Naive B cell (primary cell): ENCODE results near the gene GLDN. TPM values are rescaled to one million over a fixed set of nuclear protein-coding genes. Genes with fewer than 3 reads are reported as not detected.

ENCODE experiments used
- ATAC-seq, 2 donors: fragments of 150-1000 bp; cut with Tn5 transposase; 2 replicates each; pipeline ENCODE4 v1.10.0; 2021; ENCODE audit warnings: low read depth in 2 of 2, mild to moderate bottlenecking in 2 of 2, moderate library complexity in 2 of 2
- DNase-seq: peaks from one replicate; pipeline ENCODE4 v3.0.0; 2022
- H3K27ac Mint-ChIP-seq, 6 donors: one replicate each; pipeline ENCODE4 v1.8.0; 2020 to 2022; ENCODE audit warnings: mild to moderate bottlenecking in 6 of 6, mixed read lengths in 6 of 6, moderate library complexity in 5 of 6, inconsistent platforms in 2 of 6
- H3K27me3 Mint-ChIP-seq, 3 donors: one replicate each; pipeline ENCODE4 v1.8.0; 2021 to 2022; ENCODE audit warnings: mixed read lengths in 3 of 3, mild to moderate bottlenecking in 1 of 3
- H3K36me3 Mint-ChIP-seq, 2 donors: one replicate each; pipeline ENCODE4 v1.8.0; 2020 to 2022; ENCODE audit warnings: mixed read lengths in 2 of 2, inconsistent platforms in 1 of 2, mild to moderate bottlenecking in 1 of 2
- H3K4me1 Mint-ChIP-seq, 3 donors: one replicate each; pipeline ENCODE4 v1.8.0; 2020 to 2022; ENCODE audit warnings: mixed read lengths in 3 of 3, inconsistent platforms in 1 of 3, mild to moderate bottlenecking in 1 of 3, moderate library complexity in 1 of 3
- H3K4me3 Mint-ChIP-seq, 8 donors: one replicate each; pipeline ENCODE4 v1.8.0; 2020 to 2022; ENCODE audit warnings: mild to moderate bottlenecking in 8 of 8, mixed read lengths in 8 of 8, moderate library complexity in 8 of 8, inconsistent platforms in 2 of 8
- H3K9me3 Mint-ChIP-seq, 7 donors: one replicate each; pipeline ENCODE4 v1.8.0; 2020 to 2022; ENCODE audit warnings: mixed read lengths in 7 of 7, mild to moderate bottlenecking in 5 of 7, inconsistent platforms in 2 of 7, moderate library complexity in 1 of 7
- polyA plus RNA-seq, 6 donors: library from polyadenylated mRNA; unstranded; fragments of 300-500 nt; fragmentation: Illumina TruSeq; gene quantifications; one replicate each; pipeline ENCODE4 v1.2.3, GENCODE V29; 2021; ENCODE audit warnings: low read depth in 6 of 6

Gene GLDN
- polyA plus RNA-seq, 6 donors from 2014 or later, result not detected

DNA sequence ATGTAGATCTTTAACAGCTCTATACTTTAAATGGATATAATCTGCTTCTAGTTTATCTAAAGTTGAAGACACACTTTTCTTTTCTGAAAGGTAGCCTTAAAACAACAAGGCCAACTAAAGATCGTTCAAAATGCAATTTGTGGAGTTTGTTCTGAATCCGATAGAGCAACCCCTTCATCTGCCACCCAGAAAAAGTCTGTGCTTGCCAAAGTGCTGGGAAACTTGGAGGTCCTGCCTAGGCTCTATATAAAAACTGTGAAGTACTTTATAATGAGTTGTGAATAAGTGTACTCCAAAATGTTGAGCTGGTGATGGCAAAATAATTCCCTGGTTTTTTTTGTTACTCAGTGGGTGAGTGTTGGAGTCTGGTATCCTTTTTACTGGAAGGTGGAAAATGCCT, 12.5 kb downstream of the GLDN start:
- H3K27me3 Mint-ChIP-seq, result peaks cover 22 to 46% (median 22%) of the 10 kb centered on the region in 3 donors
- H3K36me3 Mint-ChIP-seq, result no peaks in the 10 kb centered on the region
- peaks cover 0 to 1% (median 0%) of the 10 kb centered on the region in 3 donors for H3K4me1 Mint-ChIP-seq
- no peak overlapping the region for H3K4me3 Mint-ChIP-seq
- H3K27ac Mint-ChIP-seq, result no peak overlapping the region
- DNase-seq (no peak), ATAC-seq (no peak)
- peaks cover 0 to 6% (median 0%) of the 10 kb centered on the region in 7 donors for H3K9me3 Mint-ChIP-seq

DNA sequence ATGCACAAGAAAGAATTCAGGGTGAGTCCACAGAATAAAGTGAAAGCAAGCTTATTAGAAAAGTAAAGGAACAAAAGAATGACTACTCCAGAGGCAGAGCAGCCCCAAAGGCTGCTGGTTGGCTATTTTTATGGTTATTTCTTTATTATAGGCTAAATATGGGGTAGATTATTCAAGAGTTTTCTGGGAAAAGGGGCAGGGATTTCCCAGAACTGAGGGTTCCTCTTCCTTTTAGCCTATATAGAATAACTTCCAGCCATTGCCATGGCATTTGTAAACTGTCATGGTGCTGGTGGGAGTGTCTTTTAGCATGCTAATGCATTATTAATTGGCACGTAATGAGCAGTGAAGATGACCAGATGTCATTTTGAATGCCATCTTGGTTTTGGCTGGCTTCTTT, 13.6 kb downstream of the GLDN start:
- H3K4me1 Mint-ChIP-seq, result peaks cover 0 to 1% (median 0%) of the 10 kb centered on the region in 3 donors
- no peak overlapping the region for H3K4me3 Mint-ChIP-seq
- no peak overlapping the region for H3K27ac Mint-ChIP-seq
- ATAC-seq, result no peak
- no peaks in the 10 kb centered on the region for H3K36me3 Mint-ChIP-seq
- H3K9me3 Mint-ChIP-seq, result peaks cover 0 to 6% (median 0%) of the 10 kb centered on the region in 7 donors
- peaks cover 22 to 43% (median 22%) of the 10 kb centered on the region in 3 donors for H3K27me3 Mint-ChIP-seq
- no peak for DNase-seq

- peaks cover 0 to 1% (median 0%) of the 10 kb centered on the region in 3 donors for H3K4me1 Mint-ChIP-seq
- H3K9me3 Mint-ChIP-seq, result peaks cover 0 to 6% (median 0%) of the 10 kb centered on the region in 7 donors
Measured at GRCh38 chr15:51356147-51356546, 14.7 kb downstream of the GLDN start.

DNA sequence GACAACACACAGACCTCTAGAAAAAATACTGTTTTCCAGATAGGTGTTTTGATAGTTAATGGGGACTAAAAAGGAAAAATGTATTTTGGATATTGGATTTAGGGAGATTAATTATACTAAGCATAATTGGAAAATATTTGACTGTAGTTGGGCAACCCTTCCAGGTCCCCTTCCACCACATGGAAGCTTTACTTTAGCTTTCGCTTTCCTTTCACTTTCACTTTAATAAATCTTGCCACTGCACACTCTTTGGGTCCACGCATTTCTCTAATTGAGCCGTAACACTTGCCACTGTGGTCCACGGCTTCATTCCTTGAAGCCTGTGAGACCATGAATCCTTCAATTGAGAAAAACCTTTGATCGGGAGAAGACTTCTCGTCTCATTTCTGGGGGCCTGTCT, 15.5 kb downstream of the GLDN start:
- H3K4me3 Mint-ChIP-seq, result no peak overlapping the region
- H3K36me3 Mint-ChIP-seq, result no peaks in the 10 kb centered on the region
- H3K27me3 Mint-ChIP-seq, result peaks cover 14 to 27% (median 14%) of the 10 kb centered on the region in 3 donors
- H3K27ac Mint-ChIP-seq, result no peak overlapping the region
- H3K4me1 Mint-ChIP-seq, result peaks cover 0 to 1% (median 0%) of the 10 kb centered on the region in 3 donors
- no peak for ATAC-seq
- H3K9me3 Mint-ChIP-seq, result peaks cover 0 to 6% (median 0%) of the 10 kb centered on the region in 7 donors
- no peak for DNase-seq

More at GRCh38 chr15:51356147-51356546, 14.7 kb downstream of the GLDN start:
- no peaks in the 10 kb centered on the region for H3K36me3 Mint-ChIP-seq
- H3K27me3 Mint-ChIP-seq, result peaks cover 22 to 34% (median 22%) of the 10 kb centered on the region in 3 donors
- ATAC-seq (no peak), DNase-seq (no peak)
- peak overlapping the region in 1 of 6 donors; percentile 27 for H3K27ac Mint-ChIP-seq
- no peak overlapping the region for H3K4me3 Mint-ChIP-seq

DNA sequence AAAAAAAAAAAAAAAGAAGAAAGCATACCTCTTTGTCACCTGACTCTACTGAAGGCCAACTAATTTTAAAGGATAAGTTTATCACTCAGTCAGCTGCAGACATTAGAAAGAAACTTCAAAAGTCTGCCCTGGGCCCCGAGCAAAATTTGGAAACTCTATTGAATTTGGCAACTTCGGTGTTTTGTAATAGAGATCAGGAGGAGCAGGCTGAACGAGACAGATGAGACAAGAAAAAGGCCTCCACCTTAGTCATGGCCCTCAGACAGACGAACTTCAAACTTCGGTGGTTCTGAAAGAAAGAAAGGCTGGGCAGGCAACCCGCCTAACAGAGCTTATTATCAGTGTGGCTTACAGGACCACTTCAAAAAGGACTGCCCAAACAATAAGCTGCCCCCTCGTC, 18.5 kb downstream of the GLDN start:
- DNase-seq (no peak), ATAC-seq (no peak)
- Mint-ChIP-seq H3K9me3 (no peaks in the 10 kb centered on the region), H3K27me3 (peaks cover 0 to 4% (median 1%) of the 10 kb centered on the region in 3 donors), H3K4me1 (peaks cover 0 to 1% (median 0%) of the 10 kb centered on the region in 3 donors), H3K36me3 (no peaks in the 10 kb centered on the region), H3K27ac (no peak overlapping the region), H3K4me3 (no peak overlapping the region)

- ATAC-seq, result no peak
- no peaks in the 10 kb centered on the region for H3K4me1 Mint-ChIP-seq
- no peak for DNase-seq
Measured at GRCh38 chr15:51363383-51363782, 21.9 kb downstream of the GLDN start.

GRCh38 chr15:51365417-51365816, 24.0 kb downstream of the GLDN start:
- Mint-ChIP-seq H3K9me3 (no peaks in the 10 kb centered on the region), H3K4me1 (no peaks in the 10 kb centered on the region), H3K36me3 (no peaks in the 10 kb centered on the region), H3K27ac (no peak overlapping the region), H3K27me3 (peaks cover 0 to 6% (median 6%) of the 10 kb centered on the region in 3 donors), H3K4me3 (no peak overlapping the region)
- ATAC-seq (no peak), DNase-seq (no peak)

More at GRCh38 chr15:51363383-51363782, 21.9 kb downstream of the GLDN start:
- no peaks in the 10 kb centered on the region for H3K9me3 Mint-ChIP-seq
- no peak overlapping the region for H3K4me3 Mint-ChIP-seq
- no peaks in the 10 kb centered on the region for H3K36me3 Mint-ChIP-seq
- peaks cover 0 to 6% (median 6%) of the 10 kb centered on the region in 3 donors for H3K27me3 Mint-ChIP-seq
- no peak overlapping the region for H3K27ac Mint-ChIP-seq

GRCh38 chr15:51366071-51366470, 24.6 kb downstream of the GLDN start:
- no peak for DNase-seq
- Mint-ChIP-seq H3K4me1 (no peaks in the 10 kb centered on the region), H3K27ac (no peak overlapping the region), H3K27me3 (peaks cover 0 to 6% (median 6%) of the 10 kb centered on the region in 3 donors), H3K9me3 (no peaks in the 10 kb centered on the region), H3K36me3 (no peaks in the 10 kb centered on the region), H3K4me3 (no peak overlapping the region)
- no peak for ATAC-seq

- DNase-seq, result no peak
- H3K36me3 Mint-ChIP-seq, result no peaks in the 10 kb centered on the region
- H3K4me3 Mint-ChIP-seq, result no peak overlapping the region
- peaks cover 0 to 6% (median 6%) of the 10 kb centered on the region in 3 donors for H3K27me3 Mint-ChIP-seq
- ATAC-seq, result no peak
- no peaks in the 10 kb centered on the region for H3K9me3 Mint-ChIP-seq
- no peaks in the 10 kb centered on the region for H3K4me1 Mint-ChIP-seq
- no peak overlapping the region for H3K27ac Mint-ChIP-seq
Measured at GRCh38 chr15:51366920-51367319, 25.5 kb downstream of the GLDN start.

GRCh38 chr15:51367322-51367976, 26.0 kb downstream of the GLDN start:
- H3K4me1 Mint-ChIP-seq, result no peaks in the 10 kb centered on the region
- no peak overlapping the region for H3K4me3 Mint-ChIP-seq
- peaks cover 0 to 6% (median 6%) of the 10 kb centered on the region in 3 donors for H3K27me3 Mint-ChIP-seq
- ATAC-seq, result no peak
- no peaks in the 10 kb centered on the region for H3K9me3 Mint-ChIP-seq
- H3K27ac Mint-ChIP-seq, result no peak overlapping the region
- no peaks in the 10 kb centered on the region for H3K36me3 Mint-ChIP-seq
- DNase-seq, result no peak

GRCh38 chr15:51368307-51368706, 26.9 kb downstream of the GLDN start:
- no peak for DNase-seq
- Mint-ChIP-seq H3K9me3 (no peaks in the 10 kb centered on the region), H3K4me1 (no peaks in the 10 kb centered on the region), H3K27ac (peak overlapping the region in 1 of 6 donors; percentile 3), H3K36me3 (no peaks in the 10 kb centered on the region), H3K27me3 (peaks cover 0 to 6% (median 6%) of the 10 kb centered on the region in 3 donors), H3K4me3 (no peak overlapping the region)
- no peak for ATAC-seq

- no peak overlapping the region for H3K4me3 Mint-ChIP-seq
- ATAC-seq (no peak), DNase-seq (no peak)
- no peaks in the 10 kb centered on the region for H3K9me3 Mint-ChIP-seq
- no peak overlapping the region for H3K27ac Mint-ChIP-seq
- no peaks in the 10 kb centered on the region for H3K36me3 Mint-ChIP-seq
- H3K4me1 Mint-ChIP-seq, result no peaks in the 10 kb centered on the region
- H3K27me3 Mint-ChIP-seq, result peaks cover 0 to 6% (median 6%) of the 10 kb centered on the region in 3 donors
Measured at GRCh38 chr15:51368751-51369450, 27.4 kb downstream of the GLDN start.

DNA sequence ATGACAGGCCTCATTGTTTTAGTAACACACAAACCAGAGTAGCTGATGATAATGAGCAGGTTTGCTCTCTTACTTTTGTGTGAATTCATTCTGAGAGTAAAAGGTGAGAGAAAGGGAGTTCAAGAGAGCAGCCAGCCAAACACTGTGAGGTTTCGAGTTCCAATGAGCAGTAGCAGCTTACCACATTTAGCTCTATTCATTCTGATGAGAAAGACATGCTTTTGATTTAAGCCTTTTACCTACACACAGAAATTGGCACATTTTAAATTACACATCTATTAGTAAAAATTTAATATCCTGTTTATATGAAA, 28.0 kb downstream of the GLDN start:
- Mint-ChIP-seq H3K36me3 (no peaks in the 10 kb centered on the region), H3K27ac (no peak overlapping the region), H3K27me3 (peaks cover 0 to 6% (median 6%) of the 10 kb centered on the region in 3 donors), H3K9me3 (no peaks in the 10 kb centered on the region), H3K4me3 (no peak overlapping the region), H3K4me1 (no peaks in the 10 kb centered on the region)
- DNase-seq (no peak), ATAC-seq (no peak)

GRCh38 chr15:51371266-51371665, 29.8 kb downstream of the GLDN start:
- Mint-ChIP-seq H3K27ac (no peak overlapping the region), H3K36me3 (no peaks in the 10 kb centered on the region), H3K4me1 (no peaks in the 10 kb centered on the region), H3K9me3 (no peaks in the 10 kb centered on the region), H3K4me3 (no peak overlapping the region), H3K27me3 (peaks cover 0 to under 1% (median under 1%) of the 10 kb centered on the region in 3 donors)
- ATAC-seq (no peak), DNase-seq (no peak)
